Measurements from ENCODE around the gene DUSP22.

The DUSP22 gene

DNA sequence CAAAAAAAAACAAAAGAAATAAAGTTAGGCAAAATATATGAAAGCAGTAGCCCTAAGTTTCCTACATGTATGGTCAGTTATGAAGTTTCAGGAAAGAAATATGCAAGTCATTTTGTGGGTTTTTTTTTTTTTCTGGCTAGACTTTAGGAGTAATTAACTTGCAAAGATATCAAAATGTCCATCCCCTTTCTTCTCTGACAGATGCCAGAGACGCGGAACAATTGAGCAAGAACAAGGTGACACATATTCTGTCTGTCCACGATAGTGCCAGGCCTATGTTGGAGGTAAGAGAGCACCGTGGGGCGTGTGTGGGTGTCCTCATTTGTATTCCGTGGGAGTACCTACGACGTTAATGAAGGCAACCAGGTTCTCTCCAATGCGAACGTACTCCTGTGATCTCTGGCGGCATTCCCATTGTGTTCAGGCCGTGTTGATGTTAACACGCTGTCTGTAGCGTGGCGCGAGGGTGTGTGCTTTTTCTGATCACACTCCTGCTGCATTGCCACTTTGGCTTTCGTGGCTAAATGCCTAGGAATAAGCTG lies 19.5 kb downstream of the DUSP22 start:
- no peak for DNase-seq (ENCODE audit: low spot score)

DNA sequence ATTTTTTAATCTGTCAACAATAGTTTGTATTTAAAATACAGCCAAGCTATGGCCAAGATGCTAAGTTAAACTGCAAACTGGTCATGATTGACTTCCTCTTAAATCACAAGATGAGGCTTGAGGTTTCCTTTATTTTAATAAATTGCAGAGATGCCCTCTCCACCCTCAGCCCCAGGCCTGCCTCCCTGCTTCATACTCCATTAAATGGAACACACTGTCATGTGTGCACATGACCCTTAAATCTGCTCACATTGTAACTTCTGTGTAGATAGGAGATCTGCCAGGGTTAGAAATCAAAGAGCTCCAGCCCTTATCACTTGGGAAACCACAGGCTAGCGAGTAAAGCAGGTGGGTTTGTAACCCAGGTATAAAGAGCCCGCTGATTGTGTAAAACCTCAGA lies 20.8 kb downstream of the DUSP22 start:
- no peak for DNase-seq (ENCODE audit: low spot score)

DNA sequence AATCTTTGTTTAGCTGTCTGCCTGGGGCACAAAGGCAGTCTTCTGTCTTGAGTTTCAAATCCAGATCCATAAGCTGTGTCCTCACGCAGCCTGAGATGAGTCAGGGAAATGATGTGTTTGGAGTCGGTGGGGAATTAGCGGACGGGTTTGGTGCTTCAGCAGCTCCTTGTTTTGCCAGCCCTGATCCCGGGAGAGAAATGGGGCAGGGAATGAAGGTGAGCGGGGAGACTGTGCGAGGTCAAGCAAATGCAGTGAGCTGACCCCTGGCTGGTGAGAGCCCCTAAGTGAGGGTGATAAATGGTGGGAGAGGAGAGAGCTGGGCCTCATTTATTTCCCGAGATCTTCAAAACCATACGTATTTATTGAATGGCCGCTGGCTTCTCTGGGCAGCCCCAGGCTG lies 21.6 kb downstream of the DUSP22 start:
- DNase-seq (ENCODE audit: low spot score): no peak

- DNase-seq (ENCODE audit: low spot score): no peak
Observed at GRCh38 chr6:314377-314776, 22.1 kb downstream of the DUSP22 start.

DNA sequence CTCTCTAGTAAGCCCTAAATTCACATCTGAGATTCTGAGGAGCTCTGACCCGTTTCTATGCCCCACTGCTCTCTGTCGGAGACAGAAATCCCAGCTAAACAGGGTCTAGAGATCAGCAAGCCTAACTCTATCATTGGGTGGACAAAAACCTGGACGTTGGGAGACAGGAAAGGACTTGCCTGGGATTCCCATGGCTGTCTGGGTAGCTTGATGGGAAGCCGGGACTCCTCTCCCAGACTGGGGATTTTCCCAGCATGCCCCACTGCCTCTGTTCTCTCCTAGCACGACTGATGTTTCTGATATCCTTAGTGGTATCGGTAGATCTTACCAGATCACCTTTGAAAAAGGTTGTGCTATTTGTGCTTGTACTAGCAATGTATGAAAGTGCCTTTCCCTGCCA lies 22.9 kb downstream of the DUSP22 start:
- no peak for DNase-seq (ENCODE audit: low spot score)

DNA sequence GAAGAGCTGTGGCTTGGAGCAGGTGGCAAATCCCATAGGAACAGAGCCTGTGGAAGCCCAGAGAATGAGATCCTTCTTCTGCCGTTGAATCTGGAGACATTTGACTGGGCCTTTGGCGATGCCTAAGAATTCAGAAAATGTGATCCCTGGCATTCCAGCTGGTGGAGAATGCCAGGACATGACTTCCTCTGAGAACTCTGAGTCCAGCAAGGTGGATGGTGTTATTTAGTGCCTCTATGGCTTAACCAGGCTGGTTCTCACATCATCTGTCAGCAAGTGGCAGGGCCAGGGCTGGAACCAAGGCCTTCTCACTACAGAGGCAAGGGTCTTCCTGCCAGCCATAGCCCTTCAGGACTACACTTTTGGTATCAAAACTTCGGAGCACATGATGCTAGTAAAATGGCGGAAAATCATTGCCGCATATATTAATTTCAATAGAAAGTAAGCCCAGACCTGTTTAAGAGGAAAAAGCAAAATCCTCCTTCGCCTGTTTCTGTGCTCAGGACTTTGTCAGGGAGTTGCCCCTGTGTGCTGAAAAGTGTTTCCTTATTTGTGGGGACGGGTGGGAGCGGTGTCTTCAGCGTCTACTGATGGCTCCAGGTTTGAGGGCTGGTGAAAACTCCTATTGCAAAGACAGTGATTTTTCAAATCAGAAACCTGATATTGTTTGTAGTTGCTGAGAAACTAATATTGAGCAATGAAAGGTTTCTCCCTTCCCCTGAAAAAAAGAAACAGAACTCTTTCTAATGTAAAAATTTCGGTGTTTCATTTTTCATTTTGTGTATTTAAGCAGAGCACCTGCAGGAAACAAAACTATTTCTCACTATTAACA lies 23.9 kb downstream of the DUSP22 start:
- no peak for DNase-seq (ENCODE audit: low spot score)

DNA sequence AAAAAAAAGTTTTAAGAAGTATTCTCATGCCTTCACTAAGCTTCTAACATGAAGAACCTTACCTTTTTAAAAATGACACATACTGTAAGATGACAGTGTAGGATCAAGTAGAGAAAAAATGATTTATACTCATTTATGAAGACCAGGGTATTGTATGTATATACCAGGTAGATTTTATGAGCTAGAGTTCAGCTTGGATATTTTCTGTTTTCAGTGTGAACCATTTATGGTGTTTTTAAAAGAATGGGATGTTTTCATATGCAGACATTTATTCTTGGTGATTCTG lies 24.4 kb downstream of the DUSP22 start:
- no peak for DNase-seq (ENCODE audit: low spot score)

DNA sequence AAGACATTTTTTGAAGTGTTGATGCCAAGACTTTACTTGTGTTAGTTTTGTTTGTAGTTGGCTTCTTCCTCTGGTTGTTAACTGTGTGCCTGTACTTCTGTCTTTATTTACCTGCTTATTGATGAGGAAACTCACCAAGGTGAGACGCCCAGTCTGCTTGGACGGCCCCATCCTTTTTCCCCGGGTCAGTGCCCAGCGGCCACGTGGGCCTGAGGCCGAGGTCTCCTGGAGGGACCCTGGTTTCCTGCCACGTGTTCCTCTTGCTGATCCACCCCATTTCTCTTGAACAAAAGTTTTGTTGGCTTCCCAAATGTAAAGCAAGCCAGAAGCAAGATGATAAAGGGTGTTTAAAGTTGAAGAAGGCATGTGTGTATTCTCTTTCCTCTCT lies 24.8 kb downstream of the DUSP22 start:
- no peak for DNase-seq (ENCODE audit: low spot score)

GRCh38 chr6:317448-318144 lies 25.3 kb downstream of the DUSP22 start:
- DNase-seq (ENCODE audit: low spot score): no peak

DNA sequence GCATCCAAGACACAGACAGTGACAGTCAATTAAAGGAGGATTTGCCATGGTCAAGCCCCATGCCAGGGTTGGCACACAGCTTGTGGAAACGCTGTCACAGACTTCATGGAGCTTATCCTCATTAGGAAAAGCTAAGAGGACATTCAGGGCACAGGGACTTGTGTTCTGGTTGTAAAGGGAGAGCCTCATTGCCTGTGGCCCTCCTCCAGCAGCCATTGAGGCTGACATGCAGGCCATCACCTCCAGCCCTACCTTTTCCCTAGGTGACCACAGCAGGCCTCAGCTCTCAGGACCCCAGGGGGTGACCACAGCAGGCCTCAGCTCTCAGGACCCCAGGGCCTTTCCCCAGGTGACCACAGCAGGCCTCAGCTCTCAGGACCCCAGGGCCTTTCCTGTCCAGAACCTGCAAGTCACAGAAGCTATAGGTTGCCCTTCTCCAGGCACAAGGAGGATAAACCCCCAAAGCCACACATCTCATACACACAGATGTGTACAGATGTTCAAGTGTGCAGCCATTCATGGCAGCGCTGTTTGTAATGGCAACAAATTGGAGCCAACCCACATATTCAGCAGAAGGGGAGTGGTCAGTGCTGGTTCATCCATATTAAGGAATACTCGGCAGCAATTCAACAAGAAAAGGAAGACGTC lies 26.1 kb downstream of the DUSP22 start:
- DNase-seq (ENCODE audit: low spot score): no peak

DNA sequence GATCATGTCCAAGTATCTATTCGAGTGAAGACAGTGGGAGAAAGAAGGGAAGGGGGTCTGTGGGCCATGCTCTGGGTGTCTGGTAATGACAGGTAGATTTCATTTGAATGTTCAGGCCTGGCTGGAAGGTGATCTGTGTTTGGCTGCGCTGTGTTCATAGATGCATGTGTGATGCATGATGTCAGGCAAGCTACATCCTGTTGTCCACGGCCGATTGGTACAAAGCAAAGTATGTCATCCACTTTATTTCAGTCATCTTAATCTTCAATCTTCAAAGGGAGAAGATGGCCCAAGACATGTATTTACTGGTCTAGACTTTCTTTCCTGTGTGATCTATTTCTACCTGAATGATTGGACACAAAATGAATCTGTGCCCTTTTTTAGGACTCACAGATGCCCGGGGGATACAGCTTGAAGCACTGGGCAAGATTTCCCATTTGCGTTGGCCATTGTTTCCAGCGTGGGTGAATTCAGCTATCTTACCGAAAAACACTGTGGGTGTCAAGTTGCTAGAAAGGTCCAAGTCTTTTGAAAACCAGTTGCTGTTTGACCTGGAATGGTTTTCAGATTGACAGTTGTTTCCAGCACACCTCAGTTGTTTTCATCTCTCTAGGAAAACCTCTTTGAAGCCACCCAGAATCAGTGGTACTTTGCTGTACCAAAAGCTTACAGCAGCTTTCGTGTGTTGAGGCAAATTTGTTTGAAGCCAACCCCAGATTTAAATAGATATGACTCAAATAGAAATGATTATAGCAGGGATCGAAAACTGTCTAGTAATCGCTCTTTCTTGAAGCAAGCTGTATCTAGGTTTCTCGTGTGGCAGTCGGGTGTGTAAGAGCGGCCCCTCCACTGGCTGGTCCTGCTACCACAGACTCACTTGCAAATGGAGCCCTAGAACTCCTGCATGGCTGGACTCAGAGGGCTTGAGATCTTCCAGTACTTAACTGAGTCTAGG lies 27.2 kb downstream of the DUSP22 start:
- DNase-seq (ENCODE audit: low spot score): no peak

DNA sequence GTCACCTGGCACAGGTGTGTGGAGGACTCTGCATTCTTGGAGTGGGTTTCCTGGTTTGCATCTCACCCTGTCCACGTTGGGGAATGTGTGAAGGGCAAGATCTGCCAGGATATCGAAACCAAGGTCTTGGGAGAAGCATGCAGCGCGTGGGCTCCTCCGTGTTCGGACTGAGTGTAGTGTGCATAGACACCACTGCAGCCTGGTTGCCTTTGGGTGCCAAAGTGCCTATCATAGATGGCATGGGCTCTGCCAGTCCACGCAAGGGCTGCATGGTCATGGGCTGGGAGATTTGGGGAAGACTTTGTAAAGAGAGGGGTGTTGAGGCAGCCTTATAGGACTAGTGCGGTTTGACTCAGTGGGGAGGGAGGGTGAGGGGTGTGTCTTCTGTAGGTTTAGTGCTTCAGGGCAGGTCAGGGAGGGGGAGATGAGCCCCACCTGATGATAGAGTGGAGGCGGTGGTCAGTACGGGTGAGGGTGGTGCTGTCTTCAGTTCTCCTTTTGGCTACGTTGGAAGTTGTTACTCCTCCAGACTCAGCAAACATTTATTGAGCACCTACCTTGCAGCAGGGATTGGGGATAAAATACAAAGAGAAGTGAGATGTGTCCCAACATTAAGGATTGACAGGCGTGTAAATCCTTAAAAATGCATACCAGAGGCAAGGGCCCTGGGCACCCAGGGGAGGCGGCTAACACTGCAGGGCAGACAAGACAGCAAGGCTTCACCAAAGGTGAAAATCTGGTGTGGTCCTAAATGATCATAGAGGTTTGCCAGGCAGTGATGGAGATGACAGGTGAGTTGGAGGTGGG lies 28.3 kb downstream of the DUSP22 start:
- no peak for DNase-seq (ENCODE audit: low spot score)

- no peak for DNase-seq (ENCODE audit: low spot score)
Observed at GRCh38 chr6:321158-321438, 28.8 kb downstream of the DUSP22 start.

GRCh38 chr6:321536-322258 lies 29.4 kb downstream of the DUSP22 start:
- DNase-seq (ENCODE audit: low spot score): no peak

GRCh38 chr6:322259-322930 lies 30.1 kb downstream of the DUSP22 start:
- DNase-seq (ENCODE audit: low spot score): no peak

- DNase-seq (ENCODE audit: low spot score): no peak
Observed at GRCh38 chr6:322940-323729, 30.8 kb downstream of the DUSP22 start.

- no peak for DNase-seq (ENCODE audit: low spot score)
Observed at GRCh38 chr6:323730-324088, 31.4 kb downstream of the DUSP22 start.

GRCh38 chr6:324116-324728 lies 31.9 kb downstream of the DUSP22 start:
- DNase-seq (ENCODE audit: low spot score): no peak

- DNase-seq (ENCODE audit: low spot score): no peak
Observed at GRCh38 chr6:324729-325125, 32.4 kb downstream of the DUSP22 start.
